Epidermal melanocyte (primary cell): ENCODE data around the gene DMXL1.
"Not testable (repeated sequence)": the region's sequence is repeated elsewhere in the genome, so short reads cannot be mapped to it uniquely, and the experiment has no call there.

Experiments used
- DNase-seq: peaks from one replicate; pipeline ENCODE4 v3.0.0; 2011; ENCODE audit warnings: low spot score; ENCODE audit not compliant: insufficient read length

Gene DMXL1

GRCh38 chr5:119129770-119130169 is 58.9 kb downstream of the DMXL1 start:
- no peak for DNase-seq

- DNase-seq: no peak
Observed at GRCh38 chr5:119131530-119132304, 60.8 kb downstream of the DMXL1 start.

- not testable (repeated sequence) for DNase-seq
Observed at GRCh38 chr5:119135743-119136142, 64.9 kb downstream of the DMXL1 start.

GRCh38 chr5:119136666-119137318 is 65.9 kb downstream of the DMXL1 start:
- DNase-seq: no peak

- DNase-seq: no peak
Observed at GRCh38 chr5:119153629-119154028, 82.7 kb downstream of the DMXL1 start.

- DNase-seq: no peak
Observed at GRCh38 chr5:119158144-119158543, 87.3 kb downstream of the DMXL1 start.

- no peak for DNase-seq
Observed at GRCh38 chr5:119161430-119161829, 90.5 kb downstream of the DMXL1 start.

- no peak for DNase-seq
Observed at GRCh38 chr5:119166026-119166425, 95.1 kb downstream of the DMXL1 start.

- no peak for DNase-seq
Observed at GRCh38 chr5:119168401-119168800, 97.5 kb downstream of the DMXL1 start.

- DNase-seq: no peak
Observed at GRCh38 chr5:119171686-119172085, 100.8 kb downstream of the DMXL1 start.

- no peak for DNase-seq
Observed at GRCh38 chr5:119174578-119175163, 103.8 kb downstream of the DMXL1 start.

GRCh38 chr5:119176785-119177184 is 105.9 kb downstream of the DMXL1 start:
- DNase-seq: no peak

- no peak for DNase-seq
Observed at GRCh38 chr5:119177226-119177625, 106.3 kb downstream of the DMXL1 start.

- DNase-seq: no peak
Observed at GRCh38 chr5:119178435-119178834, 107.5 kb downstream of the DMXL1 start.

- DNase-seq: no peak
Observed at GRCh38 chr5:119179857-119180641, 109.2 kb downstream of the DMXL1 start.

GRCh38 chr5:119185512-119185911 is 114.6 kb downstream of the DMXL1 start:
- DNase-seq: not testable (repeated sequence)

GRCh38 chr5:119187776-119188529 is 117.1 kb downstream of the DMXL1 start:
- DNase-seq: no peak

- no peak for DNase-seq
Observed at GRCh38 chr5:119190470-119191095, 119.7 kb downstream of the DMXL1 start.

GRCh38 chr5:119191944-119192343 is 121.1 kb downstream of the DMXL1 start:
- no peak for DNase-seq

- no peak for DNase-seq
Observed at GRCh38 chr5:119200795-119201194, 129.9 kb downstream of the DMXL1 start.

GRCh38 chr5:119207105-119207504 is 136.2 kb downstream of the DMXL1 start:
- no peak for DNase-seq
